ENCODE measurements around the gene NHLRC4. TPM values are rescaled to one million over a fixed set of nuclear protein-coding genes. Genes with fewer than 3 reads are reported as not detected.

Gene NHLRC4
- total RNA-seq, 2 experiments from 2014 or later: 0.41 to 0.72 TPM

- intact Hi-C loops (cut with micrococcal nuclease): no loop called here
- TF ChIP-seq CTCF (IDR thresholded peaks at IDR 0.05): no peak
- Mint-ChIP-seq H3K9me3 (no peaks in the 10 kb centered on the region), H3K4me1 (ENCODE audit: low read depth) (no peaks in the 10 kb centered on the region), H3K27ac (no peak overlapping the region), H3K4me3 (no peak overlapping the region), H3K36me3 (ENCODE audit: low read depth) (peaks cover 3% of the 10 kb centered on the region), H3K27me3 (no peaks in the 10 kb centered on the region)
- ATAC-seq (no peak), DNase-seq (peak; percentile 27)
- CTCF ChIA-PET: no interaction called here
- POLR2A ChIA-PET: no interaction called here
These were observed 31.1 kb upstream of the NHLRC4 start for GRCh38 chr16:535446-536405.

- CTCF ChIA-PET: interaction anchor here (1.3 kb wide), 1 partner anchor 13 kb away, joined by 3 read pairs; no protein-coding TSS in a partner anchor
- intact Hi-C loops (cut with micrococcal nuclease): no loop called here
- Mint-ChIP-seq H3K4me1 (ENCODE audit: low read depth) (no peaks in the 10 kb centered on the region), H3K4me3 (no peak overlapping the region), H3K9me3 (no peaks in the 10 kb centered on the region), H3K27me3 (no peaks in the 10 kb centered on the region), H3K27ac (no peak overlapping the region), H3K36me3 (ENCODE audit: low read depth) (peaks cover 3% of the 10 kb centered on the region)
- ATAC-seq: no peak
- DNase-seq: no peak
- POLR2A ChIA-PET: no interaction called here
- no peak for TF ChIP-seq CTCF (IDR thresholded peaks at IDR 0.05)
These were observed 30.1 kb upstream of the NHLRC4 start for GRCh38 chr16:536746-537145.

- no peak overlapping the region for H3K4me3 Mint-ChIP-seq
- DNase-seq: no peak
- peaks cover 3% of the 10 kb centered on the region for H3K36me3 Mint-ChIP-seq (ENCODE audit: low read depth)
- no peaks in the 10 kb centered on the region for H3K27me3 Mint-ChIP-seq
- CTCF ChIA-PET: interaction anchor here (1.3 kb wide), 1 partner anchor 12 kb away, joined by 3 read pairs; no protein-coding TSS in a partner anchor
- no peak overlapping the region for H3K27ac Mint-ChIP-seq
- intact Hi-C loops (cut with micrococcal nuclease): no loop called here
- no peaks in the 10 kb centered on the region for H3K9me3 Mint-ChIP-seq
- no peak for ATAC-seq
- TF ChIP-seq CTCF (IDR thresholded peaks at IDR 0.05): no peak
- no peaks in the 10 kb centered on the region for H3K4me1 Mint-ChIP-seq (ENCODE audit: low read depth)
- POLR2A ChIA-PET: no interaction called here
These were observed 29.1 kb upstream of the NHLRC4 start for GRCh38 chr16:537415-538335.

GRCh38 chr16:539901-540530, 26.8 kb upstream of the NHLRC4 start:
- TF ChIP-seq CTCF (IDR thresholded peaks at IDR 0.05): no peak
- intact Hi-C loops (cut with micrococcal nuclease): no loop called here
- ATAC-seq (no peak), DNase-seq (no peak)
- peaks cover 6% of the 10 kb centered on the region for H3K36me3 Mint-ChIP-seq (ENCODE audit: low read depth)
- no peak overlapping the region for H3K27ac Mint-ChIP-seq
- no peaks in the 10 kb centered on the region for H3K27me3 Mint-ChIP-seq
- no peaks in the 10 kb centered on the region for H3K9me3 Mint-ChIP-seq
- ChIA-PET CTCF (no interaction called here), POLR2A (interaction anchor here (2.1 kb wide), 1 partner anchor 9 kb away, joined by 7 read pairs; no protein-coding TSS in a partner anchor)
- H3K4me1 Mint-ChIP-seq (ENCODE audit: low read depth): no peaks in the 10 kb centered on the region
- no peak overlapping the region for H3K4me3 Mint-ChIP-seq
